WERI-Rb-1 (cell line): ENCODE measurements around the gene TMTC1.

Source experiments
- DNase-seq: peaks from one replicate; pipeline ENCODE4 v3.0.0-alpha.2; 2020
- H3K27ac ChIP-seq: fragments of 250-450 bp; sonication (Bioruptor Pico); 2 replicates; pipeline ENCODE4 v1.5.1; 2020; ENCODE audit warnings: mild to moderate bottlenecking, moderate library complexity
- H3K27me3 ChIP-seq: fragments of 250-450 bp; sonication (Bioruptor Pico); 2 replicates; pipeline ENCODE4 v1.5.1; 2021; ENCODE audit warnings: mild to moderate bottlenecking, low read depth, moderate library complexity; ENCODE audit not compliant: insufficient read depth, severe bottlenecking
- H3K36me3 ChIP-seq: fragments of 250-450 bp; sonication (Bioruptor Pico); 2 replicates; pipeline ENCODE4 v1.5.1; 2020; ENCODE audit warnings: mild to moderate bottlenecking, moderate library complexity
- H3K4me3 ChIP-seq: 2 replicates; pipeline ENCODE4 v1.5.1; 2011; ENCODE audit warnings: low read depth, mild to moderate bottlenecking, control low read depth, low read length
- H3K9me3 ChIP-seq: fragments of 250-450 bp; sonication (Bioruptor Pico); 2 replicates; pipeline ENCODE4 v1.5.1; 2021; ENCODE audit warnings: mild to moderate bottlenecking, moderate library complexity; ENCODE audit not compliant: severe bottlenecking
- TF ChIP-seq, protein P1 (sequence below): IDR thresholded peaks from 2 replicates; pipeline ENCODE4 v1.5.1; 2011; ENCODE audit warnings: low read depth, mild to moderate bottlenecking, control low read depth, inconsistent platforms, low read length

Gene TMTC1

DNA sequence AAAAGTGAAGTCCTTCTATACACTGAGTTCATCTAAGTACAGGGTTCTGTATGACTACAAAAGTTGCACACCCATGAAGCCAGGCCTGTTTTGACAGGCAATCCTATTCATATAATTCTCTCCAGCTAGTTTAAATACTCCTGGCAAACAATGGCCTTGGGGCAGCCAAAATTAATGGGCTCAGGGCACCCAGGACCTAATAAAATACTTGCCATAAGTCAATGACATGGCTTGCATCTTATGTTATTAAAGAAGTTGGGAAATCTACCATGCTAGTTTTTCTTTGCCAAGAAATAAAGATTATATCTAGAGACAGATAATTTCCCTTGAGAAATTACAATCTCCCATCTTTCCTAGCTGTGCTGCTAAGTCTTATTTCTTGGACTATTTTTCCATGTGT, 11.1 kb upstream of the TMTC1 start:
- no peak overlapping the region for H3K27ac ChIP-seq
- H3K27me3 ChIP-seq, result no peaks in the 10 kb centered on the region
- no peak overlapping the region for H3K4me3 ChIP-seq
- DNase-seq, result no peak
- H3K9me3 ChIP-seq, result peaks cover 18% of the 10 kb centered on the region
- TF ChIP-seq, protein P1, sequence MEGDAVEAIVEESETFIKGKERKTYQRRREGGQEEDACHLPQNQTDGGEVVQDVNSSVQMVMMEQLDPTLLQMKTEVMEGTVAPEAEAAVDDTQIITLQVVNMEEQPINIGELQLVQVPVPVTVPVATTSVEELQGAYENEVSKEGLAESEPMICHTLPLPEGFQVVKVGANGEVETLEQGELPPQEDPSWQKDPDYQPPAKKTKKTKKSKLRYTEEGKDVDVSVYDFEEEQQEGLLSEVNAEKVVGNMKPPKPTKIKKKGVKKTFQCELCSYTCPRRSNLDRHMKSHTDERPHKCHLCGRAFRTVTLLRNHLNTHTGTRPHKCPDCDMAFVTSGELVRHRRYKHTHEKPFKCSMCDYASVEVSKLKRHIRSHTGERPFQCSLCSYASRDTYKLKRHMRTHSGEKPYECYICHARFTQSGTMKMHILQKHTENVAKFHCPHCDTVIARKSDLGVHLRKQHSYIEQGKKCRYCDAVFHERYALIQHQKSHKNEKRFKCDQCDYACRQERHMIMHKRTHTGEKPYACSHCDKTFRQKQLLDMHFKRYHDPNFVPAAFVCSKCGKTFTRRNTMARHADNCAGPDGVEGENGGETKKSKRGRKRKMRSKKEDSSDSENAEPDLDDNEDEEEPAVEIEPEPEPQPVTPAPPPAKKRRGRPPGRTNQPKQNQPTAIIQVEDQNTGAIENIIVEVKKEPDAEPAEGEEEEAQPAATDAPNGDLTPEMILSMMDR, result no peak
- H3K36me3 ChIP-seq, result no peaks in the 10 kb centered on the region

DNA sequence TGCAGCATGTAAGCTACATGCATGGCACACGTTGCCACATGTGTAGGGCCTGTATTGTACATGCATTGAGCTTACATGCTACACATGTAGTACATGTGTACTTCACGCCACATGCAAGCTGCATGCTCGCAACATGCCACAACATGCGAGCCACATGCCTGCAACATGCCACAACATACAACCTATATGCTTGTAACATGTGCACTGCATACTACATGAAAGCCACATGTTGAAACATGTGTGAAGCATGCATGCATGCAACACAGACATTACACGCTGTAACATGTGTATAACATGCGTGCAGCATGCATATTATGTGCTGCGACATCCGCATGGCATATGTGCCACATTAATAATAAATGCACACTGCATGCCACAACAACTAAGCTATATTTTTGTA, 9.1 kb upstream of the TMTC1 start:
- TF ChIP-seq, protein P1, result no peak
- no peak for DNase-seq
- Histone ChIP-seq H3K9me3 (peaks cover 18% of the 10 kb centered on the region), H3K4me3 (no peak overlapping the region), H3K27ac (no peak overlapping the region), H3K36me3 (no peaks in the 10 kb centered on the region), H3K27me3 (no peaks in the 10 kb centered on the region)

DNA sequence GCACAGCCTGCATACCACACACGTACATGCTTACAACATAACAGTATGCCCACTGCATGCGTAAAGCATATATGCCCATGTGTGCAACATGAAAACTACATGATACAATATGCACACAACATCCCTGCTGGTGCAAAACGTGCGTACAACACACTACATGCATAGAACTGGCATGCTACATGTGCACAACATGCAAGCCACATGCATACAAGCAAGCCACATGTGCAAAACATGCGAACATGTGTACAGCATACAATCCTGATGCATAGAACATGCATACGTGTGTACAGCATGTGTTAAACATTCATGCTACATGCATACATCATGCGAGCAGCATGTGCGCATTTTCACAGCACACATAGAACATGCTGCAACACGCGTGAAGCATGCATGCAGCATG, 8.4 kb upstream of the TMTC1 start:
- DNase-seq, result no peak
- peaks cover 18% of the 10 kb centered on the region for H3K9me3 ChIP-seq
- no peaks in the 10 kb centered on the region for H3K36me3 ChIP-seq
- no peak overlapping the region for H3K4me3 ChIP-seq
- no peaks in the 10 kb centered on the region for H3K27me3 ChIP-seq
- H3K27ac ChIP-seq, result no peak overlapping the region
- TF ChIP-seq, protein P1, result no peak

- Histone ChIP-seq H3K4me3 (peak overlapping the region; percentile 72), H3K36me3 (no peaks in the 10 kb centered on the region), H3K9me3 (peaks cover 4% of the 10 kb centered on the region), H3K27ac (no peak overlapping the region), H3K27me3 (peaks cover 11% of the 10 kb centered on the region)
- TF ChIP-seq, protein P1, result 0 out of 2 replicates have a peak, but pooled peaks have one; percentile 1
- peak; percentile 30 for DNase-seq
Observed at GRCh38 chr12:29782871-29783772, 620 bp downstream of the TMTC1 start.

GRCh38 chr12:29782285-29782870, 1.4 kb downstream of the TMTC1 start:
- DNase-seq, result no peak
- Histone ChIP-seq H3K27me3 (peaks cover 11% of the 10 kb centered on the region), H3K9me3 (peaks cover 4% of the 10 kb centered on the region), H3K36me3 (no peaks in the 10 kb centered on the region), H3K4me3 (no peak overlapping the region), H3K27ac (no peak overlapping the region)
- TF ChIP-seq, protein P1, result no peak
